Gastroesophageal sphincter (tissue), 3 donors: ENCODE data around the gene MAPK8IP3.

Source experiments
- EP300 ChIP-seq: sonication (generic); formaldehyde crosslinking; IDR thresholded peaks from one replicate; pipeline ENCODE4 v1.6.1; 2017; ENCODE audit warnings: antibody characterized with exemption, mild to moderate bottlenecking
- POLR2A ChIP-seq, 2 donors: fragments of 450-650 bp; IDR thresholded peaks; one replicate each; pipeline ENCODE4 v1.6.1; 2017; ENCODE audit warnings: antibody characterized with exemption in 2 of 2, mild to moderate bottlenecking in 2 of 2, moderate library complexity in 1 of 2
- TF ChIP-seq, protein P1 (sequence below), 4 experiments: fragments of 200-600 bp in 2 of 4; fragments of 450-650 bp in 2 of 4; sonication (generic) in 1 of 4; IDR thresholded peaks; one replicate each; pipeline ENCODE4 v1.5.1; 2017 to 2019; ENCODE audit warnings: antibody characterized with exemption in 4 of 4, mild to moderate bottlenecking in 2 of 4, moderate library complexity in 2 of 4

DNA sequence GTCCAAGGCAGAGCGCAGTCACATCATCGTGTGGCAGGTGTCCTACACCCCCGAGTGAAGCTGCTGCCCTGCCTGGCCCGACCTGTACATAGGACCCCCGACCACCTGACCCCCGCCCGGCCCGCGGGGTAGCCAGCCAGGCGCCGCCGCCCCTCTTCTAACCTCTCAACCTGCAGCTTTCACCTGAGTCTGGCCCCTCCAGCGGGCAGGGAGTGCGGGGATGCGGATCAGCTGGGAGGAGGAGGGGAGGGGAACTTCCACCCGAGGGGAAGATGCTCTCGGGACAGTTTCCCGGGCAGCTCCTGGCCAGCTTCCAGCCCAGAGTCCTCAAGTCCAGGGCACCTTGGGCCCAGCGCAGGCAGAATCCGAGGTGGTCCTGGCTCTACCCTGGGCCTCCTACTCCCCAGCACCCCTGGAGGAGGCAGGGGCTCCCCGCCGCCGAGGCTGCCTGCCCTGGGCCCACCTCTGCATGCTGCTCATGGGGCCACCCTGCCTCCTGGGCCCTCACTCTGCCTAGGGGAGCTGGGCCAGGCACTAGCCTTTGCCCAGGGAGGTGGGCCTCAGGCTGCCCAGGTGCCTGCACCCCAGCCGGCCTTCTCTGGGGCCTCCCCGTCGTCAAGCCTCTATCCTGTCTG lies 62.9 kb downstream of the MAPK8IP3 start:
- TF ChIP-seq, protein P1, sequence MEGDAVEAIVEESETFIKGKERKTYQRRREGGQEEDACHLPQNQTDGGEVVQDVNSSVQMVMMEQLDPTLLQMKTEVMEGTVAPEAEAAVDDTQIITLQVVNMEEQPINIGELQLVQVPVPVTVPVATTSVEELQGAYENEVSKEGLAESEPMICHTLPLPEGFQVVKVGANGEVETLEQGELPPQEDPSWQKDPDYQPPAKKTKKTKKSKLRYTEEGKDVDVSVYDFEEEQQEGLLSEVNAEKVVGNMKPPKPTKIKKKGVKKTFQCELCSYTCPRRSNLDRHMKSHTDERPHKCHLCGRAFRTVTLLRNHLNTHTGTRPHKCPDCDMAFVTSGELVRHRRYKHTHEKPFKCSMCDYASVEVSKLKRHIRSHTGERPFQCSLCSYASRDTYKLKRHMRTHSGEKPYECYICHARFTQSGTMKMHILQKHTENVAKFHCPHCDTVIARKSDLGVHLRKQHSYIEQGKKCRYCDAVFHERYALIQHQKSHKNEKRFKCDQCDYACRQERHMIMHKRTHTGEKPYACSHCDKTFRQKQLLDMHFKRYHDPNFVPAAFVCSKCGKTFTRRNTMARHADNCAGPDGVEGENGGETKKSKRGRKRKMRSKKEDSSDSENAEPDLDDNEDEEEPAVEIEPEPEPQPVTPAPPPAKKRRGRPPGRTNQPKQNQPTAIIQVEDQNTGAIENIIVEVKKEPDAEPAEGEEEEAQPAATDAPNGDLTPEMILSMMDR (IDR thresholded peaks at IDR 0.05), result no peak
- TF ChIP-seq POLR2A (IDR thresholded peaks at IDR 0.05), result no peak
- no peak for TF ChIP-seq EP300
